Lower leg skin (tissue), 3 donors: Measurements from ENCODE around the gene LETMD1.

ENCODE experiments used
- POLR2A ChIP-seq, 2 donors: fragments of 450-650 bp; IDR thresholded peaks; one replicate each; pipeline ENCODE4 v1.6.1; 2016 to 2017; ENCODE audit warnings: antibody characterized with exemption in 2 of 2, mild to moderate bottlenecking in 1 of 2, moderate library complexity in 1 of 2
- TF ChIP-seq, protein P1 (sequence below), 3 donors: fragments of 450-650 bp; IDR thresholded peaks; one replicate each; pipeline ENCODE4 v1.5.1; 2016; ENCODE audit warnings: antibody characterized with exemption in 3 of 3, mild to moderate bottlenecking in 3 of 3, moderate library complexity in 2 of 3

DNA sequence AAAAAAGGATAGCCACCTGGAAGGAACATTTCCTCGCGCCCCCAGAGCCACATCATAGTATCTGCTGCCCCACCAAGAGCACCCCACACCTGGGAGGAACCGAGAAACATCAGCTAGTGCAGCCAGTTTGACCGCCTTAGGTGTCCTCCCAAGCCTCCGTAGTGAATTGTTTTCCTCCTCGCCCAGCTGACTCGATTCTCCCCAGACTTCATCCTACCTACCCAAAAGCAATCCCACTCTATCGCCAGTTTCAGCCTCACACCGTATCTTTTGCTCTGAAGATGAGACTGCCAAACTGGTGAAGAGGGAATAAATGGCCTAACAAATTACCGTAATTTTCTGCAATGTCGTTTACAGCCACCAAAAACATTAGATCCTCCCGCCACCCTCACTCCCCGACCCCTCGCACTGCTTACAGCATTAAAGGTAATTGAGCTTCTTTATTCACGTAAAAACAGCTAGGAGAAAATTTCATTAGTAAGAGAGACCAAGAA is 20.7 kb upstream of the LETMD1 start:
- TF ChIP-seq, protein P1, sequence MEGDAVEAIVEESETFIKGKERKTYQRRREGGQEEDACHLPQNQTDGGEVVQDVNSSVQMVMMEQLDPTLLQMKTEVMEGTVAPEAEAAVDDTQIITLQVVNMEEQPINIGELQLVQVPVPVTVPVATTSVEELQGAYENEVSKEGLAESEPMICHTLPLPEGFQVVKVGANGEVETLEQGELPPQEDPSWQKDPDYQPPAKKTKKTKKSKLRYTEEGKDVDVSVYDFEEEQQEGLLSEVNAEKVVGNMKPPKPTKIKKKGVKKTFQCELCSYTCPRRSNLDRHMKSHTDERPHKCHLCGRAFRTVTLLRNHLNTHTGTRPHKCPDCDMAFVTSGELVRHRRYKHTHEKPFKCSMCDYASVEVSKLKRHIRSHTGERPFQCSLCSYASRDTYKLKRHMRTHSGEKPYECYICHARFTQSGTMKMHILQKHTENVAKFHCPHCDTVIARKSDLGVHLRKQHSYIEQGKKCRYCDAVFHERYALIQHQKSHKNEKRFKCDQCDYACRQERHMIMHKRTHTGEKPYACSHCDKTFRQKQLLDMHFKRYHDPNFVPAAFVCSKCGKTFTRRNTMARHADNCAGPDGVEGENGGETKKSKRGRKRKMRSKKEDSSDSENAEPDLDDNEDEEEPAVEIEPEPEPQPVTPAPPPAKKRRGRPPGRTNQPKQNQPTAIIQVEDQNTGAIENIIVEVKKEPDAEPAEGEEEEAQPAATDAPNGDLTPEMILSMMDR (IDR thresholded peaks at IDR 0.05), result no peak
- TF ChIP-seq POLR2A (IDR thresholded peaks at IDR 0.05), result no peak
